ENCODE data around the gene GASK1A. TPM values are rescaled to one million over a fixed set of nuclear protein-coding genes. Genes with fewer than 3 reads are reported as not detected.

Gene GASK1A
- total RNA-seq, 1 experiment from 2014 or later: 1.4 TPM

DNA sequence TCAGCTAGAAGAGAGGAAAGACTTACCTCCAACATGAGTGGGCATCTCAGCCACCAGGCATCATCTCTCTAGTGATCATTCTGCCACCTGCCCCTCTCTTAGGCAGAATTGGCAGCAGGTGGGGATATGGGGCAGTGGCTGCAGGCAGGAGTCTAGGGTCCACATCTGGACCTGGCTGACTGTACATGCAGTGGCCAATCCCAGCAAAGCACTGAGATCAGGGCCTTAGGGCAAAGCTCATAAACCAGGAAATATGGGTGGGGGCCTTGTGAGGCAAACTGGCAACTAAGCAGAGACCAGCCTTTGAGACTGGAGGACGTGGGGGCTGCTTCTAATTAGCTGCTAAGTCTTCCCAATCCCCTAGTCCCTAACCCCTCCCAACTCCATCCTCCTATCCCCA is 113.9 kb downstream of the GASK1A start:
- BruUV-seq (replicated peaks): no TSS peak
- TF ChIP-seq, protein P1, sequence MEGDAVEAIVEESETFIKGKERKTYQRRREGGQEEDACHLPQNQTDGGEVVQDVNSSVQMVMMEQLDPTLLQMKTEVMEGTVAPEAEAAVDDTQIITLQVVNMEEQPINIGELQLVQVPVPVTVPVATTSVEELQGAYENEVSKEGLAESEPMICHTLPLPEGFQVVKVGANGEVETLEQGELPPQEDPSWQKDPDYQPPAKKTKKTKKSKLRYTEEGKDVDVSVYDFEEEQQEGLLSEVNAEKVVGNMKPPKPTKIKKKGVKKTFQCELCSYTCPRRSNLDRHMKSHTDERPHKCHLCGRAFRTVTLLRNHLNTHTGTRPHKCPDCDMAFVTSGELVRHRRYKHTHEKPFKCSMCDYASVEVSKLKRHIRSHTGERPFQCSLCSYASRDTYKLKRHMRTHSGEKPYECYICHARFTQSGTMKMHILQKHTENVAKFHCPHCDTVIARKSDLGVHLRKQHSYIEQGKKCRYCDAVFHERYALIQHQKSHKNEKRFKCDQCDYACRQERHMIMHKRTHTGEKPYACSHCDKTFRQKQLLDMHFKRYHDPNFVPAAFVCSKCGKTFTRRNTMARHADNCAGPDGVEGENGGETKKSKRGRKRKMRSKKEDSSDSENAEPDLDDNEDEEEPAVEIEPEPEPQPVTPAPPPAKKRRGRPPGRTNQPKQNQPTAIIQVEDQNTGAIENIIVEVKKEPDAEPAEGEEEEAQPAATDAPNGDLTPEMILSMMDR (conservative IDR thresholded peaks at IDR 0.05; ENCODE audit: low read depth, low read length): no peak
- no peak for TF ChIP-seq EZH2 (IDR thresholded peaks at IDR 0.05; ENCODE audit: borderline replicate concordance, low read depth, low read length, poor library complexity, severe bottlenecking)
- Histone ChIP-seq H3K4me3 (ENCODE audit: low read depth, low read length, poor library complexity, severe bottlenecking) (no peak overlapping the region), H3K4me1 (ENCODE audit: insufficient read depth, low read length, poor library complexity, severe bottlenecking) (no peaks in the 10 kb centered on the region), H3K27ac (ENCODE audit: low read depth, low read length, poor library complexity, severe bottlenecking) (no peak overlapping the region), H3K27me3 (replicated peaks; ENCODE audit: insufficient read depth, low read depth, low read length, poor library complexity) (no peaks in the 10 kb centered on the region), H3K9me3 (ENCODE audit: low read depth, low read length, poor library complexity, severe bottlenecking) (no peaks in the 10 kb centered on the region), H3K36me3 (ENCODE audit: insufficient read depth, low read length, poor library complexity, severe bottlenecking) (no peaks in the 10 kb centered on the region)
- ChIA-PET POLR2A (ENCODE audit: low non-redundant PET) (no interaction called here), CTCF (no interaction called here)
- DNase-seq (ENCODE audit: low spot score): no peak
- intact Hi-C loops (cut with micrococcal nuclease; ENCODE audit: unreplicated experiment): no loop called here

DNA sequence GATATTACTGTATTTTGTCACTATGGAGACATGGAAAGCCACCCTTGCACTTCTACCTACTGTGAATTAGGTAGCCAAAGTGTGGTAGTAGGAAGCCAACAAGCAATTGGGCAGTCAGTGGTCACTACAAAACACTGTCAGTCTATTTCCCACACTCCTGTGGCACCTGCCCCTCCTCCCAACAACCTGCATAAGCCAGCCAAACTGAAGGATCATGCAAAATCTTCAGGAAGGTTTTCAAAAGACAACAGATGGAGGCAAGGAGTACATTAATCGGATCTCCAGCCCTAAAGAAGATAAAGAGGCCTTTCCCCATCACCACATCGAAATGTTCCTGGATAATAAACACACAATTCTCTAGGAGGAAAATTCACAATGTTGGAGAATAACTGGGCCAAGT is 114.9 kb downstream of the GASK1A start:
- ChIA-PET CTCF (no interaction called here), POLR2A (ENCODE audit: low non-redundant PET) (no interaction called here)
- Histone ChIP-seq H3K27me3 (replicated peaks; ENCODE audit: insufficient read depth, low read depth, low read length, poor library complexity) (no peaks in the 10 kb centered on the region), H3K9me3 (ENCODE audit: low read depth, low read length, poor library complexity, severe bottlenecking) (no peaks in the 10 kb centered on the region), H3K36me3 (ENCODE audit: insufficient read depth, low read length, poor library complexity, severe bottlenecking) (no peaks in the 10 kb centered on the region), H3K4me3 (ENCODE audit: low read depth, low read length, poor library complexity, severe bottlenecking) (no peak overlapping the region), H3K4me1 (ENCODE audit: insufficient read depth, low read length, poor library complexity, severe bottlenecking) (no peaks in the 10 kb centered on the region), H3K27ac (ENCODE audit: low read depth, low read length, poor library complexity, severe bottlenecking) (no peak overlapping the region)
- intact Hi-C loops (cut with micrococcal nuclease; ENCODE audit: unreplicated experiment): no loop called here
- no TSS peak for BruUV-seq (replicated peaks)
- no peak for DNase-seq (ENCODE audit: low spot score)
- no peak for TF ChIP-seq EZH2 (IDR thresholded peaks at IDR 0.05; ENCODE audit: borderline replicate concordance, low read depth, low read length, poor library complexity, severe bottlenecking)
- TF ChIP-seq, protein P1 (conservative IDR thresholded peaks at IDR 0.05; ENCODE audit: low read depth, low read length): no peak

DNA sequence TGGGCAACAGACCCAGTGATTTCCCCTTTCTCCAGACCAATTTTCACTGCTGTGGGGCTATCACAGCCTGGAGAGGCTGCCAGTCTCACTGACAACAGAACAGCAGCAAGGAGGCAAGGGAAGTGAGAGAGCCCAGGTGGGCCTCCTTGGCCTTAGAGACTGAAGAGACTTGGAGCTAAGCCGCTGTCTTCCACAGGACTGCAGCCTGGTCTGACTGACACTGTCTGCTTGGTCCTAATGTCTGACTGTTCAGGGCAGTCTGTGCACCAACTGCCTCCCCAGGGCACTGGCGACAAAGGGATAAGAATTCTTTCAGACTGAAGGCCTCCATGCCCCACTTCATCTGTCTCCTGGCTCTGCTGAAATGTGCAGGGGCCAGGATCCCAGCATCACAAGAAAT is 115.3 kb downstream of the GASK1A start:
- Histone ChIP-seq H3K9me3 (ENCODE audit: low read depth, low read length, poor library complexity, severe bottlenecking) (no peaks in the 10 kb centered on the region), H3K27ac (ENCODE audit: low read depth, low read length, poor library complexity, severe bottlenecking) (no peak overlapping the region), H3K27me3 (replicated peaks; ENCODE audit: insufficient read depth, low read depth, low read length, poor library complexity) (no peaks in the 10 kb centered on the region), H3K4me1 (ENCODE audit: insufficient read depth, low read length, poor library complexity, severe bottlenecking) (no peaks in the 10 kb centered on the region), H3K4me3 (ENCODE audit: low read depth, low read length, poor library complexity, severe bottlenecking) (no peak overlapping the region), H3K36me3 (ENCODE audit: insufficient read depth, low read length, poor library complexity, severe bottlenecking) (no peaks in the 10 kb centered on the region)
- DNase-seq (ENCODE audit: low spot score): no peak
- TF ChIP-seq, protein P1 (conservative IDR thresholded peaks at IDR 0.05; ENCODE audit: low read depth, low read length): no peak
- TF ChIP-seq EZH2 (IDR thresholded peaks at IDR 0.05; ENCODE audit: borderline replicate concordance, low read depth, low read length, poor library complexity, severe bottlenecking): no peak
- no TSS peak for BruUV-seq (replicated peaks)
- POLR2A ChIA-PET (ENCODE audit: low non-redundant PET): no interaction called here
- CTCF ChIA-PET: no interaction called here
- intact Hi-C loops (cut with micrococcal nuclease; ENCODE audit: unreplicated experiment): no loop called here

Data from A673 (cell line).